ENCODE results near the gene P2RY6.

The P2RY6 gene

DNA sequence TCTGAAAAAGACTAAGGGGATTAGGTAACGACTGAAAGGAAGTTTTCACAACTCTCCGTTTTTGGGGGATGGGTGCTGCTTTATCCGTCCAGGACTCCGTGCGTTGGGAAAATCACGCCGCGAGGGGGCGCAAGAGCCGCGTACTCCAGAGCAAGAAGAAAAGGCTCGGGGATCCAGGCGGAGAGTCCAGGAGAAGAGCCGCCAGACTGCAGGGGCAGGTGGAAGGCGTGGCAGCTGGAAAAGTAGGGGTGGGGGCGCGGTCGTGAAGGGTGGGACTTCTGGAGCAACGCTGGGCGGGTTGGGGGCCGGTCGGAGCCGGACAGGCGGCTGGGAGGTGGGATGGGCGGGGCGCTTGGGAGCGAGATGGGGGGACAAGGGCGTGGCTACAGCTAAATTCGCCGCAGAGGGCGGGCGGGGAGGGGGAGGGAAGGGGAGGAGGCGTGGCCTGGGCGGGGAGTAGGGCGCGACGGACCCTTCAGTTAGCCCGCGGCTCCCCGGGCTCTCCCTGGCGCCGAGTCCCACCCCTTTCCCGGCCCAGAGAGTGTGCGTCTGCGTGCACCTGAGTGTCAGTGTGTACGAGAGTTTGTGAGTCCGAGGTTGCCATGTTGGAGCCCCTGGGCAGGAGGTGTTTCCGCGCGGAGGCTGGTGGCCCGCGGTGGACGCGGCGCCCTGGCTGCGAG lies 35.3 kb downstream of the P2RY6 start:
- TF ChIP-seq CTCF (IDR thresholded peaks at IDR 0.05; ENCODE audit: insufficient read depth, low read depth, low read length, missing control alignments), result peak; percentile 78
- peak overlapping the region; percentile 72 for H3K4me3 ChIP-seq (ENCODE audit: low read depth, low read length)
- DNase-seq (ENCODE audit: low read depth), result peak; percentile 95

DNA sequence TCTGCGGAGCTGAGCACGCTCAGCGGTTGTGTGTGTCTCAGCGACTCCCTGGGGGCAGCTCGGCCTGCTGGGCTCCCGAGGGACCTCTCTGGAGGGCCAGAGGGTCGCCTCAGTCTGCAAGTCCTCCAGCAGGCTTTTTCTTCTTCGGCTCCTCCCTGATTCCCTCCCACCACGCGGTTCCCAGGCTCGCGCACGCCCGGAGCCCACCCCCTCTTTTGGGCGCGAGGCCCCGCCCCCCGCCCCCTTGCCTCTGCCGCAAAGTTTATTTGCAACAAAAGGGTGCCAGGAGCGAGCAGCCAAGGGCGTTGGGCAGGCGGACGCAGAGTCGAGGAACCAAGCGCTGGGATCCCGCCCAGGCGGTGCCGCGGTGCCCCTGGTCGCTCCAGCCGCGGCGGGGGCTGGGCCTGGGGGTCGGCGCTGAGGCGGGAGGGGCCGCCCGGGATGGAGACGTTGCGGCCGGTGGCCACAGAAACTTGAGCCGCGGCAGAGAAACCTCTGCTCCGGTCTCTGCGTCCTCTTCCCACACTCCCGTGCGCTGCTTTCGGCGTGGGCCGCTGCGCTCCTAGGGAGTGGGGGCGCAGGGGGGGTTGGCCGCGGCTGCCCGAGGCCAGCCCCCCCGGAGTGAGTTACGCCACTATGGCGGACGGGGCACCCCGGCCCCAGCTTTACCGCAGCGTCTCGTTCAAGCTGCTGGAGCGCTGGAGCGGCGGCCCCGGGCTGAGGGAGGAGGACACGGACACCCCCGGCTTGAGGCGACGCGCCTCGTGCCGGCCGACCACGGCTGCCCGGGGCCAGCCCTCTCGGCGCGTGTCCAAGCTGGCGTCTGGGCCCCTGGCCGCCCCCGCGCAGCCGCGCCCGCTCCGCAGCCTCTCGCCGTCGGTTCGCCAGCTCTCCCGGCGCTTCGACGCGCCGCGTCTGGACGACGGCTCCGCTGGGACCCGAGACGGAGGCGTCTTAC lies 36.1 kb downstream of the P2RY6 start, which contains the start of gene ARHGEF17:
TSS of gene ARHGEF17 (plus strand) at position 274 of the 958 bp plus-strand sequence. CDS start at position 637, 363 bp downstream.
- TF ChIP-seq CTCF (IDR thresholded peaks at IDR 0.05; ENCODE audit: insufficient read depth, low read depth, low read length, missing control alignments), result no peak
- DNase-seq (ENCODE audit: low read depth), result peak; percentile 78
- peak within 1 kb of the TSS; percentile 72 for H3K4me3 ChIP-seq (ENCODE audit: low read depth, low read length)

- TF ChIP-seq CTCF (IDR thresholded peaks at IDR 0.05; ENCODE audit: insufficient read depth, low read depth, low read length, missing control alignments), result no peak
- DNase-seq (ENCODE audit: low read depth), result peak; percentile 45
- peak overlapping the region; percentile 72 for H3K4me3 ChIP-seq (ENCODE audit: low read depth, low read length)
Observed at GRCh38 chr11:73308961-73309919, 37.1 kb downstream of the P2RY6 start.

DNA sequence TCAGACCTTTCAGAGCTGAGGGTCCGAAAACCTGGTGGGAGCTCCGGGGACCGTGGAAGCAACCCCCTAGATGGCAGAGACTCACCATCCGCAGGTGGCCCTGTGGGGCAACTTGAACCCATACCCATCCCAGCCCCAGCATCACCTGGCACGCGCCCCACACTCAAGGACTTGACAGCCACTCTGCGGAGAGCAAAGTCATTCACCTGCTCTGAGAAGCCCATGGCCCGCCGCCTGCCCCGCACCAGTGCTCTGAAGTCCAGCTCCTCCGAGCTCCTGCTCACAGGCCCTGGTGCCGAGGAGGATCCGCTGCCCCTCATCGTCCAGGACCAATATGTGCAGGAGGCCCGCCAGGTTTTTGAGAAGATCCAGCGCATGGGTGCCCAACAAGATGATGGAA lies 37.9 kb downstream of the P2RY6 start:
- TF ChIP-seq CTCF (IDR thresholded peaks at IDR 0.05; ENCODE audit: insufficient read depth, low read depth, low read length, missing control alignments), result no peak
- DNase-seq (ENCODE audit: low read depth), result no peak
- peak overlapping the region; percentile 72; the same call in 1 of the 2 replicates for H3K4me3 ChIP-seq (ENCODE audit: low read depth, low read length)

DNA sequence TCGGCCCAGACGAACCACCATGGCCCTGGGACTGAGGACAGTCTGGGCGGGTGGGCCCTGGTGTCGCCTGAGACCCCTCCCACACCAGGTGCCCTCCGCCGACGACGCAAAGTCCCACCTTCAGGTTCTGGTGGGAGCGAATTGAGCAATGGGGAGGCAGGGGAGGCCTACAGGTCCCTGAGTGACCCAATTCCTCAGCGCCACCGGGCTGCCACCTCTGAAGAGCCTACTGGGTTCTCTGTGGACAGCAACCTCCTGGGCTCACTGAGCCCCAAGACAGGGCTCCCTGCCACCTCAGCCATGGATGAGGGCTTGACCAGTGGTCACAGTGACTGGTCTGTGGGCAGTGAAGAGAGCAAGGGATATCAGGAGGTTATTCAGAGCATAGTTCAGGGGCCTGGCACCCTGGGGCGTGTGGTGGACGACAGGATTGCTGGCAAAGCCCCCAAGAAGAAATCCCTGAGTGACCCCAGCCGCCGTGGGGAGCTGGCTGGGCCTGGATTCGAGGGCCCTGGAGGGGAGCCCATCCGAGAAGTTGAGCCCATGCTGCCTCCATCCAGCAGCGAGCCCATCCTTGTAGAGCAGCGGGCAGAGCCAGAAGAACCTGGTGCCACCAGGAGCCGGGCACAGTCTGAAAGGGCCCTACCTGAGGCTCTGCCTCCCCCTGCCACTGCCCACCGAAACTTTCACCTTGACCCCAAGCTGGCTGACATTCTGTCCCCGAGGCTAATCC lies 38.7 kb downstream of the P2RY6 start:
- DNase-seq (ENCODE audit: low read depth), result no peak
- no peak for TF ChIP-seq CTCF (IDR thresholded peaks at IDR 0.05; ENCODE audit: insufficient read depth, low read depth, low read length, missing control alignments)
- H3K4me3 ChIP-seq (ENCODE audit: low read depth, low read length), result no peak overlapping the region

Data from GM12865 (cell line).